K562 (cell line): Measurements from ENCODE around the gene C6orf47. TPM values are rescaled to one million over a fixed set of nuclear protein-coding genes. Genes with fewer than 3 reads are reported as not detected.

Experiments used
- ATAC-seq: fragments of 200-7000 bp; cut with Tn5 transposase; 3 replicates; pipeline ENCODE4 v1.9.1; 2020; ENCODE audit warnings: moderate library complexity
- BruUV-seq: library from RNA; stranded (reverse); fragments of 400-500 nt; replicated peaks from 2 replicates; lab custom pipeline; 2021; lab: Mats Ljungman, UMichigan
- CTCF ChIA-PET: fragments of 300-600 bp; formaldehyde crosslinking; extraction: SDS; loops from one replicate; lab custom pipeline; 2021; ENCODE audit warnings: low intra/inter-chr PET ratio; lab: Yijun Ruan, JAX
- POLR2A ChIA-PET: fragments of 300-600, 350-650 bp; sonication (Branson Sonifier 250); formaldehyde crosslinking; extraction: SDS; loops from one replicate; lab custom pipeline; 2021; ENCODE audit warnings: antibody characterized with exemption, inconsistent platforms; lab: Yijun Ruan, JAX
- DNase-seq, 4 experiments: peaks; one replicate each; pipeline versions ENCODE4 v3.0.0 to v3.0.0-alpha.2; 2011 to 2018; ENCODE audit warnings: low spot score in 3 of 4, mixed read lengths in 3 of 4; ENCODE audit errors: extremely low read depth in 1 of 4
- FAIRE-seq: peaks from 2 replicates; lab custom pipeline; 2011; peaks lifted over from hg19 to GRCh38; lab: Jason Lieb, UNC
- H2AFZ ChIP-seq: 2 replicates; pipeline ENCODE4 v1.6.0; 2011; ENCODE audit warnings: low read depth, low read length, control low read depth, inconsistent platforms
- H3K27ac ChIP-seq: fragments of 200-600 bp; 3 replicates; pipeline ENCODE4 v1.8.0; 2011; ENCODE audit warnings: low read depth, mild to moderate bottlenecking, control low read depth, inconsistent platforms, low read length, moderate library complexity, mixed read lengths; ENCODE audit errors: extremely low read depth
- H3K27me3 ChIP-seq, 2 experiments: fragments of 300-600 bp in 1 of 2; 2 replicates in 1 of 2; 3 replicates in 1 of 2; pipeline versions ENCODE4 v1.6.0 to v1.8.0; 2011; ENCODE audit warnings: inconsistent platforms in 2 of 2, low read length in 2 of 2, mild to moderate bottlenecking in 1 of 2, mixed read lengths in 1 of 2, moderate library complexity in 1 of 2; ENCODE audit not compliant: control insufficient read depth in 2 of 2, insufficient read depth in 2 of 2
- H3K36me3 ChIP-seq: fragments of 300-600 bp; 3 replicates; pipeline ENCODE4 v1.8.0; 2011; ENCODE audit warnings: mild to moderate bottlenecking, low read length, inconsistent platforms; ENCODE audit not compliant: control insufficient read depth, insufficient read depth
- H3K4me1 ChIP-seq, 2 experiments: fragments of 200-600 bp in 1 of 2; replicated peaks in 1 of 2; 2 replicates in 1 of 2; 3 replicates in 1 of 2; pipeline versions ENCODE4 v1.5.1 to v1.8.0; 2011; ENCODE audit warnings: inconsistent platforms in 2 of 2, low read length in 2 of 2, mild to moderate bottlenecking in 1 of 2, mixed read lengths in 1 of 2, moderate library complexity in 1 of 2; ENCODE audit not compliant: control insufficient read depth in 2 of 2, insufficient read depth in 2 of 2
- H3K4me2 ChIP-seq: 2 replicates; pipeline ENCODE4 v1.6.1; 2011; ENCODE audit warnings: low read length, control low read depth, inconsistent platforms, mixed read lengths; ENCODE audit not compliant: insufficient read depth
- H3K4me3 ChIP-seq: fragments of 200-600 bp; sonication (generic), shearing (Covaris generic); 2 replicates; pipeline ENCODE4 v1.5.1; 2016; ENCODE audit warnings: control low read depth, inconsistent platforms
- H3K79me2 ChIP-seq: fragments of 200-600 bp; 3 replicates; pipeline ENCODE4 v1.8.0; 2011; ENCODE audit warnings: low read length, inconsistent platforms; ENCODE audit not compliant: control insufficient read depth, insufficient read depth
- H3K9ac ChIP-seq, 2 experiments: 2 replicates each; pipeline versions ENCODE4 v1.6.0 to v1.6.1; 2011; ENCODE audit warnings: low read depth in 2 of 2, low read length in 2 of 2, control low read depth in 1 of 2, inconsistent platforms in 1 of 2, mild to moderate bottlenecking in 1 of 2, mixed read lengths in 1 of 2; ENCODE audit not compliant: insufficient read depth in 1 of 2
- H3K9me1 ChIP-seq: one replicate; pipeline ENCODE4 v1.6.0; 2011; ENCODE audit warnings: inconsistent platforms, mild to moderate bottlenecking, low read length, moderate library complexity; ENCODE audit not compliant: control insufficient read depth, insufficient read depth
- H3K9me3 ChIP-seq: replicated peaks from 2 replicates; pipeline ENCODE4 v1.5.1; 2011; ENCODE audit warnings: low read depth, low read length, inconsistent platforms; ENCODE audit not compliant: control insufficient read depth, insufficient read depth
- H4K20me1 ChIP-seq: replicated peaks from 2 replicates; pipeline ENCODE4 v1.6.1; 2011; ENCODE audit warnings: low read length, inconsistent platforms, mixed read lengths; ENCODE audit not compliant: control insufficient read depth, insufficient read depth
- ARNT ChIP-seq, 2 experiments: fragments of 450-650 bp; IDR thresholded peaks; 2 replicates each; pipeline ENCODE4 v1.6.1; 2016; ENCODE audit warnings: mild to moderate bottlenecking in 1 of 2
- HDAC6 ChIP-seq: IDR thresholded peaks from 2 replicates; pipeline ENCODE4 v1.6.1; 2012; ENCODE audit warnings: low read depth, mild to moderate bottlenecking, control low read depth, inconsistent platforms, low read length, moderate library complexity
- ID3 ChIP-seq, 2 experiments: fragments of 250-450 bp in 1 of 2; fragments of 450-650 bp in 1 of 2; sonication (Bioruptor Pico) in 1 of 2; IDR thresholded peaks; 2 replicates each; pipeline versions ENCODE4 v1.6.1 to v1.8.0; 2016 to 2021; ENCODE audit warnings: mild to moderate bottlenecking in 2 of 2, moderate library complexity in 2 of 2, missing compliant biosample characterization in 1 of 2, missing genetic modification characterization in 1 of 2
- PKNOX1 ChIP-seq: fragments of 450-650 bp; IDR thresholded peaks from 2 replicates; pipeline ENCODE4 v1.6.1; 2016
- POLR2AphosphoS2 ChIP-seq: IDR thresholded peaks from 2 replicates; pipeline ENCODE4 v1.6.1; 2012; ENCODE audit warnings: low read length, improper control_type of control experiment
- RB1 ChIP-seq: fragments of 450-650 bp; IDR thresholded peaks from 2 replicates; pipeline ENCODE4 v1.6.1; 2017; ENCODE audit warnings: low read depth, mild to moderate bottlenecking
- RBM15 ChIP-seq: fragments of 200-400 bp; formaldehyde crosslinking; IDR thresholded peaks from 2 replicates; pipeline ENCODE4 v1.6.1; 2018; ENCODE audit warnings: mild to moderate bottlenecking, low read length, moderate library complexity; ENCODE audit not compliant: insufficient read depth
- TCF7 ChIP-seq: sonication (generic); IDR thresholded peaks from 2 replicates; pipeline ENCODE4 v1.6.1; 2016; ENCODE audit warnings: antibody characterized with exemption, borderline replicate concordance
- ZFPM2 ChIP-seq: fragments of 250-450 bp; sonication (Bioruptor Pico); IDR thresholded peaks from 2 replicates; pipeline ENCODE4 v1.5.1; 2022; ENCODE audit warnings: mild to moderate bottlenecking
- ZNF121 ChIP-seq: sonication (generic); formaldehyde crosslinking; conservative IDR thresholded peaks from 2 replicates; pipeline ENCODE4 v1.8.0; 2022; ENCODE audit warnings: missing genetic modification reagents
- ZNF274 ChIP-seq: IDR thresholded peaks from 2 replicates; pipeline ENCODE4 v1.6.1; 2011; ENCODE audit warnings: low read depth, mild to moderate bottlenecking, low read length, moderate library complexity, borderline replicate concordance
- ZNF318 ChIP-seq, 2 experiments: fragments of 450-650 bp; IDR thresholded peaks; 2 replicates each; pipeline ENCODE4 v1.6.1; 2016; ENCODE audit warnings: mild to moderate bottlenecking in 2 of 2, borderline replicate concordance in 1 of 2, low read depth in 1 of 2, moderate library complexity in 1 of 2
- WGBS: fragments of 100-300 bp; shearing (Covaris generic); methylation state at CpG from one replicate; pipeline ENCODE4 v1.1.6; 2016; ENCODE audit warnings: low coverage, mixed read lengths; ENCODE audit not compliant: insufficient coverage; ENCODE audit errors: missing lambda C conversion rate; 5-methylcytosine and 5-hydroxymethylcytosine counted together
- in situ Hi-C: fragments of 300-500 bp; cut with MboI; formaldehyde crosslinking; loops from 4 replicates; pipeline ENCODE4 v1.15.0; 2018; ENCODE audit warnings: inconsistent platforms, mixed read lengths
- intact Hi-C: fragments of 100-400 bp; cut with micrococcal nuclease; formaldehyde crosslinking; loops from 2 replicates; pipeline ENCODE4 v1.14.2; 2022
- polyA plus RNA-seq, 8 experiments: library from polyadenylated mRNA; depleted of rRNA in 4 of 8; stranded (reverse) in 5 of 8; unstranded in 3 of 8; fragments of >200 nt; fragmentation: Nextera tagmentation in 2 of 8; fragmentation: Illumina TruSeq in 1 of 8; extraction: Ambion mirVana in 2 of 8; extraction: Trizol in 1 of 8; gene quantifications; 2 replicates each; pipeline versions ENCODE4 v1.2.1 to v1.2.3, GENCODE V29; 2011 to 2014; ENCODE audit warnings: inconsistent platforms in 1 of 8, missing spikeins in 1 of 8
- total RNA-seq, 7 experiments: library from RNA; depleted of rRNA in 6 of 7; stranded (reverse); fragments of >200 nt in 6 of 7; fragmentation: Illumina TruSeq in 2 of 7; extraction: Trizol in 2 of 7; gene quantifications; 2 replicates each; pipeline versions ENCODE4 v1.2.1 to v1.2.3, GENCODE V29; 2011 to 2021; ENCODE audit warnings: low replicate concordance in 1 of 7

The C6orf47 gene
- total and polyA plus RNA-seq, 9 of the 15 experiments (the other 6 are each of a cell fraction or from before 2014, with no cell fraction given), result 0.14 to 43.8 (median 27.0) TPM

GRCh38 chr6:31693535-31693934, 33.0 kb upstream of the C6orf47 start:
- Histone ChIP-seq H3K79me2 (peaks cover 9% of the 10 kb centered on the region; the same call in 2 of the 3 replicates), H3K27me3 (no peaks in the 10 kb centered on the region), H3K9ac (peak overlapping the region in 1 of 2 experiments; percentile 59; a peak in 2 of 4 replicates), H4K20me1 (no peaks in the 10 kb centered on the region), H3K36me3 (peaks cover 87% of the 10 kb centered on the region), H3K9me3 (no peaks in the 10 kb centered on the region), H3K4me3 (no peak overlapping the region), H3K4me1 (peaks cover 38 to 40% of the 10 kb centered on the region in 2 experiments), H3K4me2 (no peak overlapping the region)
- FAIRE-seq, result no peak
- no peak for ATAC-seq
- CTCF ChIA-PET, result no interaction called here
- in situ Hi-C loops (no loop called here), intact Hi-C loops (no loop called here)
- no peak for DNase-seq
- TF ChIP-seq ZNF274, result no peak
- no peak for TF ChIP-seq POLR2AphosphoS2
- TF ChIP-seq ZNF121 (CRISPR knock-in tag), result no peak
- TF ChIP-seq HDAC6, result no peak
- no peak for TF ChIP-seq ARNT (IDR thresholded peaks at IDR 0.05)
- TF ChIP-seq ID3 (CRISPR knock-in tag; IDR thresholded peaks at IDR 0.05), result 0 out of 2 replicates have a peak, but pooled peaks have one; percentile 67
- TF ChIP-seq ID3 (tag; IDR thresholded peaks at IDR 0.05), result no peak
- TF ChIP-seq ZFPM2, result no peak
- peak; percentile 80 for TF ChIP-seq PKNOX1
- 0 out of 2 replicates have a peak, but pooled peaks have one; percentile 10 for TF ChIP-seq RB1
- TF ChIP-seq RBM15, result no peak
- TF ChIP-seq ZNF318 (IDR thresholded peaks at IDR 0.05; ENCODE audit: borderline replicate concordance in 1 of 2, low read depth in 1 of 2), result no peak
- TF ChIP-seq TCF7, result no peak
- TF ChIP-seq, all 486 proteins: peak for 3
- POLR2A ChIA-PET, result interaction anchor here (0.8 to 7.1 kb wide), 15 partner anchors 9 to 163 kb away, joined by 3 to 158 read pairs (median 7); partner anchors contain the start of genes ABHD16A, CLIC1, DDAH2 and GPANK1
- WGBS, result 67% methylated on average over 6 of the region's 6 CpGs
- H3K9me1 ChIP-seq, result peaks cover 5% of the 10 kb centered on the region
- BruUV-seq, result no TSS peak
- H2AFZ ChIP-seq, result no peak overlapping the region
- H3K27ac ChIP-seq, result no peak overlapping the region
